Fibroblast of skin of back (primary cell): Measurements from ENCODE around the gene DUOX1.

ENCODE experiments used
- DNase-seq: peaks from one replicate; pipeline ENCODE4 v3.0.0-alpha.2; 2013

The DUOX1 gene

GRCh38 chr15:45106002-45106790 is 23.6 kb upstream of the DUOX1 start:
- no peak for DNase-seq

- DNase-seq, result no peak
Measured at GRCh38 chr15:45107941-45108630, 21.7 kb upstream of the DUOX1 start.

GRCh38 chr15:45110256-45110820 is 19.5 kb upstream of the DUOX1 start:
- DNase-seq, result no peak

- no peak for DNase-seq
Measured at GRCh38 chr15:45111390-45112142, 18.2 kb upstream of the DUOX1 start.

- DNase-seq, result no peak
Measured at GRCh38 chr15:45112143-45112590, 17.6 kb upstream of the DUOX1 start.

DNA sequence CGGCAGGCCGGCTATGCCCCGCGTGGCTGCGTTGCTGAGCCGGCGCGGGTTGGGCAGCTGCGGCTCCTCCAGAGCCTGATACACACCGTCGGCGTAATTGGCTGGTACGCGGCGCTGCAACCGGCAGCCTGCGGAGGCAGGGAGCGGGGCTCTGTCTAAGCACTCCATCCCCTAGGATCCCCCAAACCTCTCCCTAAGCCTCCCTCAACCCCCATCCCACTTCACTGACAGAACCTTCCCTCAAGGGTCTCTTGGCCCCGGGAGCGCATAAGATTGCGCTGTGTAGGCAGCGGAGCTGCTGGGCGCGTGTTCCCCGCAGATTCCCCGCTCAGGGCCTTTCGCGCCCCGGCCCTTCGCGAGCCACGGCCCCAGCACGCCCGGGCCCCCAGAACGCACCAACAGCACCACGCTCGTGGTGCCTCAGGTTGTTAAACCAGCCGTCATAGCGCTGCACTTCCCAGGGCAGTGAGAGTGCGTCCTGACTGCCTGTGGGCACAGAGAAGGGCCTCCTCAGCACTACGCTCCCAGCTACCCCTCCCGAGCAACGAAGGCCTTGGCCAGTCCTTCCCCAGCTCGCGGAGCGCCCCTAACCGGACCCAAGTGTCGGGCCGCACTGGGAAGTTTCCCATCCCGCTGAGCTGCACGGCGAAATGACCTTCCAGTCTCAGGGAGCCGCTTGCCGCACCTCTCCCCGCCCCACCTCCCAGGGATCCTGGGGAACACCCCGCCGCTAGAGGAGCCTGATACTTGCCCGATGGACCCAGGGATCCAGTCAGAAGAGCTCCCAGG is 17.0 kb upstream of the DUOX1 start:
- no peak for DNase-seq

GRCh38 chr15:45113380-45113990 is 16.3 kb upstream of the DUOX1 start:
- no peak for DNase-seq

- DNase-seq, result no peak
Measured at GRCh38 chr15:45114076-45114750, 15.6 kb upstream of the DUOX1 start, which contains the start of the genes DUOX2 and DUOXA2. TSS of gene DUOX2 (minus strand) at chr15:45114172. CDS start at chr15:45113411, 761 bp downstream. TSS of gene DUOXA2 (plus strand) at chr15:45114326. CDS start at chr15:45114606, 280 bp downstream.

- no peak for DNase-seq
Measured at GRCh38 chr15:45114751-45115085, 15.1 kb upstream of the DUOX1 start.

- DNase-seq, result no peak
Measured at GRCh38 chr15:45115312-45115820, 14.4 kb upstream of the DUOX1 start.

DNA sequence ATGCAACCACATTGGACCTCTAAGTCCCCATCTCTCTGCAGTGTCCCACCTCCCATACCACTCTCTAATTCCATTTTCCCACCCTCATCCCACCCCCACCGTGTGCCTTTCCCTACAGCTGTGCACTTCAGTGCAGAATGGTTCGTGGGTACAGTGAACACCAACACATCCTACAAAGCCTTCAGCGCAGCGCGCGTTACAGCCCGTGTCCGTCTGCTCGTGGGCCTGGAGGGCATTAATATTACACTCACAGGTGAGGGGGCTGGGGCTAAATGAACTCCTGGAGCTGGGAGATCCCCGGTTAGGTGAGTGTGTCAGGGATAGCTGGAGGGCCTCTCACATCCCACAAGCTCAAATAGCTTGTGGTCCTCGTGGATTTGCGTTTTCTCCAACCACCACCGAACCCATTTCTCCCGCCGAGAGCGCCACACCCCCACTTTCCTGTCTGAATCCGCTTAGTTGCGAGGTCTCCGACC is 13.8 kb upstream of the DUOX1 start:
- no peak for DNase-seq

GRCh38 chr15:45116482-45117307 is 13.1 kb upstream of the DUOX1 start:
- DNase-seq, result no peak

- no peak for DNase-seq
Measured at GRCh38 chr15:45117308-45118130, 12.3 kb upstream of the DUOX1 start.

- DNase-seq, result peak; percentile 87
Measured at GRCh38 chr15:45118131-45118588, 11.6 kb upstream of the DUOX1 start.

GRCh38 chr15:45118996-45119395 is 10.8 kb upstream of the DUOX1 start:
- no peak for DNase-seq

DNA sequence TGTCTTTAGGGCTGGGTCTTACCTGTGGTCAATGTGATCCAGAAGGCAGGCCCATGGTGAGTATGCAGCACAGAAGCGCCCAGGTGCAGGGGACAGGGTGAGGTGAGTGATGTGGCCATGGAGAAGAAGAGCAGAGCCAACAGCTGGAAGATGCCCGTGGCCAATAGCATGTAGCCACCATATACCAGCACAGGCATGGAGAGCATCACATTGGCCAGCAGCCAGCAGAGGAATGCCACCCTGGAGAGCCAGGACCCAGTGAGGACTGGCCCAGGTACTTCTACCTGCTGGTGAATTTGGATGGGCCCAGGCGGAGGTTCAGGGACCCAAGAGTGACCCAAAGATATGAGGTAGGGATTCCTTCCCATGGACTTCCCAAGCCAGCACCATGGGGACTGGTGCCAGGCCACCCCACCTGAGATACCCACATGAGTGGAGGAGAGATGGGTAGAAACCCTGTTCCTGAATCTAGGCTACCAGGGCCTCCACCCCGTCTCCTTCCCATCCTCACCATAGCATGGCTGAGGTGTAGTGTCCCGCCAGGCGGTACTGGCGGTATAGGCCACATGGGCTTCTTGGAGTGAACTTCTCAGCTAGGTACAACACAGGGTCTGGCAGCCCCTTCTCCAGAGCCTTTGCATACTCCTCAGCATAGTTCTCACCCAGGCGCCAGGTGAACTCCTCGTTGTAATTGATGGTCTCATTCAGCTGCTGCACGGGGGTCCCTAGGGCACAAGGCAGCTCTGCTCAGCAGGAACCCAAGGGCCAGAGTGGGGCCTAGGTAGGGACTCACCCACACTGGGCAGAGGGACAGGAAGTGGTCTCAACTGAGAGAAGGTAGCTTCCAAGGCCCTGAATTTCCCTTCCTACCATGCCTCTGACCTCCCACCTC is 9.5 kb upstream of the DUOX1 start:
- no peak for DNase-seq

DNA sequence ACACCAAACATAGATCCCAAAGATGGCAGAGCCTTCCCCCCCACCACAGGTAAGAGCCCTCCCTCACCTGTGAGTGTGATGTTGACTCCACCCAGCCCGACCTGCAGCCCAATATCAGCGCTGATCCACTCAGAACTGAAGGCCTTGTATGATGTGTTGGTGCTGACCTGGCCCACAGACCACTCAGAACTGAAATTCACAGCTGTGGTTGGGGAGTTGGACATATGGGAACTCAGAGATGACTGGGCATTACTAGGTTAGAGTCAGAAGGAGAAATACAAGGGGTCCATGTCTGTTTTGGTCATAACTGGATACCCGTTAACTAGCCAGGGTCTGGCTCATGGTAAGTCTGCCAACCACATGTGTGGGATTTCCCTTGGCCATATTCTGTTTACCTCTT is 8.8 kb upstream of the DUOX1 start:
- no peak for DNase-seq
